ENCODE measurements around the gene FAM78B.

GRCh38 chr1:166152978-166153377 lies 13.8 kb downstream of the FAM78B start:
- no peak for TF ChIP-seq EZH2phosphoT487 (IDR thresholded peaks at IDR 0.05; ENCODE audit: insufficient read depth, low read depth)
- no peak for TF ChIP-seq EZH2 (IDR thresholded peaks at IDR 0.05; ENCODE audit: insufficient read depth, poor library complexity, severe bottlenecking)
